ENCODE measurements around the gene TBC1D22A.

- TF ChIP-seq POLR2A (IDR thresholded peaks at IDR 0.05; ENCODE audit: low read length) (no peak), GATA1 (IDR thresholded peaks at IDR 0.05; ENCODE audit: low read depth, low read length) (no peak)
Observed at GRCh38 chr22:47021371-47022074, 259.1 kb downstream of the TBC1D22A start.
